K562 (cell line): ENCODE measurements around the gene ESD.

ENCODE experiments used
- ATF6 ChIP-seq: sonication (generic); formaldehyde crosslinking; IDR thresholded peaks from 2 replicates; pipeline ENCODE4 v1.4.0; 2020; ENCODE audit warnings: mild to moderate bottlenecking, missing genetic modification reagents
- BCLAF1 ChIP-seq, 2 experiments: fragments of 450-650 bp in 1 of 2; IDR thresholded peaks; 2 replicates each; pipeline ENCODE4 v1.6.1; 2011 to 2017; ENCODE audit warnings: low read depth in 2 of 2, antibody characterized with exemption in 1 of 2, borderline replicate concordance in 1 of 2, low read length in 1 of 2, mild to moderate bottlenecking in 1 of 2, mixed read lengths in 1 of 2; ENCODE audit not compliant: control insufficient read depth in 1 of 2
- NFIC ChIP-seq: fragments of 450-650 bp; IDR thresholded peaks from 2 replicates; pipeline ENCODE4 v1.6.1; 2017; ENCODE audit warnings: mild to moderate bottlenecking, inconsistent platforms
- ZKSCAN8 ChIP-seq: fragments of 200-800 bp; sonication (Bioruptor generic); IDR thresholded peaks from 2 replicates; pipeline ENCODE4 v1.6.1; 2016; ENCODE audit warnings: missing genetic modification characterization, missing compliant biosample characterization
- ZSCAN29 ChIP-seq: fragments of 450-650 bp; IDR thresholded peaks from 2 replicates; pipeline ENCODE4 v1.6.1; 2017
- ZZZ3 ChIP-seq: fragments of 450-650 bp; IDR thresholded peaks from 2 replicates; pipeline ENCODE4 v1.6.1; 2016; ENCODE audit warnings: antibody characterized with exemption, mild to moderate bottlenecking, moderate library complexity
- TF ChIP-seq, protein P1 (sequence below), 3 experiments: IDR thresholded peaks in 2 of 3; conservative IDR thresholded peaks in 1 of 3; 2 replicates each; pipeline ENCODE4 v1.5.1; 2011 to 2012; ENCODE audit warnings: low read length in 3 of 3, mild to moderate bottlenecking in 3 of 3, control low read depth in 2 of 3, improper control_type of control experiment in 1 of 3, inconsistent platforms in 1 of 3, low read depth in 1 of 3, mixed read lengths in 1 of 3, moderate library complexity in 1 of 3; ENCODE audit not compliant: insufficient read depth in 2 of 3
- TF ChIP-seq, protein P2 (sequence below): sonication (generic); formaldehyde crosslinking; IDR thresholded peaks from 2 replicates; pipeline ENCODE4 v1.9.0; 2022; ENCODE audit warnings: mild to moderate bottlenecking, missing genetic modification reagents

GRCh38 chr13:46757640-46758039, 39.3 kb downstream of the ESD start:
- TF ChIP-seq ZKSCAN8 (CRISPR knock-in tag) (no peak), ZSCAN29 (no peak), NFIC (no peak), BCLAF1 (IDR thresholded peaks at IDR 0.05; ENCODE audit: borderline replicate concordance in 1 of 2, control insufficient read depth in 1 of 2, low read depth in 2 of 2, low read length in 1 of 2) (no peak), ATF6 (CRISPR knock-in tag) (no peak), ZZZ3 (no peak)
- TF ChIP-seq, protein P1, sequence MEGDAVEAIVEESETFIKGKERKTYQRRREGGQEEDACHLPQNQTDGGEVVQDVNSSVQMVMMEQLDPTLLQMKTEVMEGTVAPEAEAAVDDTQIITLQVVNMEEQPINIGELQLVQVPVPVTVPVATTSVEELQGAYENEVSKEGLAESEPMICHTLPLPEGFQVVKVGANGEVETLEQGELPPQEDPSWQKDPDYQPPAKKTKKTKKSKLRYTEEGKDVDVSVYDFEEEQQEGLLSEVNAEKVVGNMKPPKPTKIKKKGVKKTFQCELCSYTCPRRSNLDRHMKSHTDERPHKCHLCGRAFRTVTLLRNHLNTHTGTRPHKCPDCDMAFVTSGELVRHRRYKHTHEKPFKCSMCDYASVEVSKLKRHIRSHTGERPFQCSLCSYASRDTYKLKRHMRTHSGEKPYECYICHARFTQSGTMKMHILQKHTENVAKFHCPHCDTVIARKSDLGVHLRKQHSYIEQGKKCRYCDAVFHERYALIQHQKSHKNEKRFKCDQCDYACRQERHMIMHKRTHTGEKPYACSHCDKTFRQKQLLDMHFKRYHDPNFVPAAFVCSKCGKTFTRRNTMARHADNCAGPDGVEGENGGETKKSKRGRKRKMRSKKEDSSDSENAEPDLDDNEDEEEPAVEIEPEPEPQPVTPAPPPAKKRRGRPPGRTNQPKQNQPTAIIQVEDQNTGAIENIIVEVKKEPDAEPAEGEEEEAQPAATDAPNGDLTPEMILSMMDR (IDR thresholded peaks at IDR 0.05 in 2 of 3, conservative IDR thresholded peaks at IDR 0.05 in 1 of 3; ENCODE audit: insufficient read depth in 2 of 3, low read depth in 1 of 3, low read length in 3 of 3) = no peak
- TF ChIP-seq, protein P2, sequence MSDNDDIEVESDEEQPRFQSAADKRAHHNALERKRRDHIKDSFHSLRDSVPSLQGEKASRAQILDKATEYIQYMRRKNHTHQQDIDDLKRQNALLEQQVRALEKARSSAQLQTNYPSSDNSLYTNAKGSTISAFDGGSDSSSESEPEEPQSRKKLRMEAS (CRISPR knock-in tag) = no peak
